Mesendoderm (in vitro differentiated cells): ENCODE data around the gene CORO2B.

ENCODE experiments used
- DNase-seq: peaks from one replicate; pipeline ENCODE4 v3.0.0; 2013
- H2AK5ac ChIP-seq: 2 replicates; pipeline ENCODE4 v1.6.1; 2013; ENCODE audit warnings: low read length, inconsistent platforms
- H2BK120ac ChIP-seq: 2 replicates; pipeline ENCODE4 v1.6.1; 2013; ENCODE audit warnings: low read depth, mild to moderate bottlenecking, low read length, moderate library complexity, mixed read lengths
- H2BK15ac ChIP-seq: replicated peaks from 2 replicates; pipeline ENCODE4 v1.6.1; 2013; ENCODE audit warnings: low read depth, mild to moderate bottlenecking, moderate library complexity
- H2BK5ac ChIP-seq: 2 replicates; pipeline ENCODE4 v1.6.1; 2013; ENCODE audit warnings: low read length, inconsistent platforms
- H3K18ac ChIP-seq: 2 replicates; pipeline ENCODE4 v1.6.1; 2013; ENCODE audit warnings: mild to moderate bottlenecking, low read length, mixed read lengths
- H3K23ac ChIP-seq: one replicate; pipeline ENCODE4 v1.6.1; 2013; ENCODE audit warnings: low read length
- H3K27ac ChIP-seq: 2 replicates; pipeline ENCODE4 v1.5.1; 2013; ENCODE audit warnings: low read depth, mild to moderate bottlenecking, inconsistent platforms, low read length, moderate library complexity
- H3K27me3 ChIP-seq: 2 replicates; pipeline ENCODE4 v1.6.1; 2013; ENCODE audit warnings: low read length, control low read depth, mild to moderate bottlenecking, inconsistent platforms; ENCODE audit not compliant: insufficient read depth, poor library complexity
- H3K36me3 ChIP-seq: 2 replicates; pipeline ENCODE4 v1.6.1; 2013; ENCODE audit warnings: low read length, inconsistent platforms; ENCODE audit not compliant: control insufficient read depth, insufficient read depth
- H3K4ac ChIP-seq: one replicate; pipeline ENCODE4 v1.6.1; 2013; ENCODE audit warnings: low read depth, mild to moderate bottlenecking, low read length, moderate library complexity
- H3K4me1 ChIP-seq: 2 replicates; pipeline ENCODE4 v1.6.1; 2013; ENCODE audit warnings: low read depth, low read length, inconsistent platforms; ENCODE audit not compliant: control insufficient read depth
- H3K4me2 ChIP-seq: 2 replicates; pipeline ENCODE4 v1.6.1; 2013; ENCODE audit warnings: low read length
- H3K4me3 ChIP-seq: 2 replicates; pipeline ENCODE4 v1.5.1; 2013; ENCODE audit warnings: mild to moderate bottlenecking, low read length
- H3K56ac ChIP-seq: one replicate; pipeline ENCODE4 v1.6.1; 2013; ENCODE audit warnings: low read length
- H3K79me1 ChIP-seq: 2 replicates; pipeline ENCODE4 v1.6.1; 2013; ENCODE audit warnings: low read length, inconsistent platforms
- H3K79me2 ChIP-seq: 2 replicates; pipeline ENCODE4 v1.6.1; 2013; ENCODE audit warnings: mild to moderate bottlenecking, low read length; ENCODE audit not compliant: control insufficient read depth, insufficient read depth
- H3K9ac ChIP-seq: 2 replicates; pipeline ENCODE4 v1.6.1; 2013; ENCODE audit warnings: low read length, inconsistent platforms
- H4K5ac ChIP-seq: one replicate; pipeline ENCODE4 v1.6.1; 2013; ENCODE audit warnings: low read length
- H4K8ac ChIP-seq: one replicate; pipeline ENCODE4 v1.6.1; 2013; ENCODE audit warnings: low read depth, mild to moderate bottlenecking, control low read depth, low read length, moderate library complexity
- WGBS: extraction: QIAGEN DNeasy Blood & Tissue Kit; methylation state at CpG from one replicate; pipeline ENCODE4 v1.1.7; 2013; ENCODE audit warnings: low lambda C conversion rate, missing lambda C conversion rate; ENCODE audit not compliant: insufficient coverage; ENCODE audit errors: extremely low coverage; 5-methylcytosine and 5-hydroxymethylcytosine counted together

The CORO2B gene

DNA sequence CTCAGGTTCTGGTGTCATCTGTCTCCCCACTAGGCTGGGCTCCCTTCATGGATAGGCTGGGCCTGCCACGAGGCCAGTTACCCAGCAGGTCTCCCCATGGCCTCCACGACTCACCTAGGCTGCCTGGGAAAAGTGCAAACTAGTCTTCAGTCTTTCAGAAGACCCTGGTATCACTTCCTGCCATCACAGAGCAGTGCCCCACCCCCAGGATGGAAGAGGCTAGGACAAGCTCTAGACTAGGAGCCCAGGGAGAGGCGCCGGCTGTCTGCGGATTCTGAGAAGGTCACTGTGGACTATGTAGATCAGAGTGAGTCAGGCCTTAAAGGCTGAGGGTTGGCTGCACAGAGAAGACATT is 63.7 kb downstream of the CORO2B start:
- Histone ChIP-seq H3K4me1 (peaks cover 3% of the 10 kb centered on the region), H3K23ac (no peak overlapping the region), H3K4me3 (no peak overlapping the region), H3K9ac (no peak overlapping the region), H2BK15ac (no peak overlapping the region), H2BK120ac (no peak overlapping the region), H3K79me1 (no peaks in the 10 kb centered on the region), H3K27ac (no peak overlapping the region), H3K4ac (no peak overlapping the region), H4K8ac (no peak overlapping the region), H3K27me3 (no peaks in the 10 kb centered on the region), H3K56ac (peak overlapping the region; percentile 26), H4K5ac (no peak overlapping the region), H3K36me3 (no peaks in the 10 kb centered on the region), H2BK5ac (no peak overlapping the region), H3K4me2 (no peak overlapping the region), H2AK5ac (no peak overlapping the region), H3K79me2 (no peaks in the 10 kb centered on the region), H3K18ac (no peak overlapping the region)
- no CpG with 5 or more reads among the region's 5 CpGs for WGBS
- peak; percentile 92 for DNase-seq

DNA sequence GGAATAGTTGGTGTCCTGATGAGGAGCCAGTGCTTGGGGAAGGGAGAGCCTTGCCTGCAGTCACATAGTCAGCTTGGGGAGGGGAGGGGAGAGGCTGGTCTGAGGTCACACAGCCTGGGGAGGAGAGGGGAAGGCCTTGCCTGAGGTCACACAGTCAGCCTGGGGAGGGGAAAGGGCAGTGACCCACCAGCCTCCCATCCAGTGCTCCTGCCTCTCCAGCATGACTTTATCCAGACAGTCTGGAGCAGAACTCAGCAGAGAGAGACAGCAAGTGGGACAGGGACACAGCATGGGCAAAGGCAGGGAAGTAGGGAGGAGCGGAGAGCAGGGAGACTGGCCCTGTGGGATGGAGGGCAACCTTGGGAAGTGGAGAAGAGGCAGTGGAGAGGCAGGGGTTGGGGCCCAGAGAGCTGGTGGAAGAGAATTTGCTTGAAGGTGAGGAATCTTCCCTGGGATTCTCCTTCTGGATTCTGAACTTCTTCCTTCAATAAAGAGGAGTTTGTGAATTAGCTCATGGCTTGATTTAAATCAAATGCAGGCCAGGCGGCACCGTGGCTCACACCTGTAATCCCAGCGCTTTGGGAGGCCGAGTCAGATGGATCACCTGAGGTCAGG is 64.5 kb downstream of the CORO2B start:
- Histone ChIP-seq H3K79me1 (no peaks in the 10 kb centered on the region), H3K4me2 (no peak overlapping the region), H3K4ac (no peak overlapping the region), H3K56ac (peak overlapping the region; percentile 51), H3K36me3 (no peaks in the 10 kb centered on the region), H3K27ac (no peak overlapping the region), H2BK120ac (no peak overlapping the region), H4K8ac (no peak overlapping the region), H2AK5ac (no peak overlapping the region), H3K27me3 (no peaks in the 10 kb centered on the region), H3K4me1 (peaks cover 3% of the 10 kb centered on the region), H3K9ac (peak overlapping the region; percentile 2), H4K5ac (no peak overlapping the region), H3K79me2 (no peaks in the 10 kb centered on the region), H2BK5ac (peak overlapping the region; percentile 1), H2BK15ac (no peak overlapping the region), H3K18ac (no peak overlapping the region), H3K23ac (peak overlapping the region; percentile 10), H3K4me3 (no peak overlapping the region)
- no CpG with 5 or more reads among the region's 5 CpGs for WGBS
- peak; percentile 68 for DNase-seq

DNA sequence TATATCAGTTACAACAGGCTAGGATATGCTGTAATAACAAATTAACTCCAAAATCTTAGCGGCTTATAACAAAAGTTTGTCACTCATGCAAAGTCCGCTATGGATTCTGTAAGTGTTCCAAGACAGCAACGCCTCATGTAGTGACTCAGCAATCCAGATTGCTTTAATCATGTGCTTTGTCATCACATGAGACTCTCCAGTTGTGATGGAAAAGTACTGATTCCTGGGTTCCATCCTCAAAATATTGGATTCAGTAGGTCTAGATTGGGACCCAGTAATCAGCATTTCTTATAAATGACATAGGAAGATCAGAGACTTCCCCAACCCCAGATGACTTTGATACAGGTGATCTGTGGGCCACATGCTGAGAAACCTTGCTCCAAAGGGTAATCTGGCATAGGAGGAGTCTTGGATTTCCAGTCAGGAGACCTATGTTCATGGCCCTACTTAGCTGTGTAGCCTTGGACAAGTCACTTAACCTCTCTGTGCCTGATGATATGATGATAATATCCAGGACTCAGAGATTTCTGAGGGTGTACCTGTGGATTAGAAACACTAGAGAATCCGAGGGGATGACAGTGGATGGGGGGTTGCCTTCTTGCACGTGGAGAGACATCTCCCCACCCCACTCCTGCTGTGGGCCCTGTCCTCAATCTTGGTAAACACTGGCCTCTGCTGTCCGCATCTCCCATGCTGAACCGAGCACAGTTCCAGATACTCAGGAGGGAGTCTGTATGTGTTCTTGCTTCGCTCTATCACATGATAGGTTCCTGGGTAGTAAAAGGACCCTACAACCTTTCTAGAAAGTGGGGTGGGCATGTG is 65.5 kb downstream of the CORO2B start:
- no peak overlapping the region for H3K18ac ChIP-seq
- H4K8ac ChIP-seq: no peak overlapping the region
- no peaks in the 10 kb centered on the region for H3K79me2 ChIP-seq
- no peak overlapping the region for H3K4me2 ChIP-seq
- H3K56ac ChIP-seq: no peak overlapping the region
- no peak overlapping the region for H2AK5ac ChIP-seq
- DNase-seq: peak; percentile 58
- H4K5ac ChIP-seq: no peak overlapping the region
- peaks cover 3% of the 10 kb centered on the region for H3K4me1 ChIP-seq
- no peaks in the 10 kb centered on the region for H3K36me3 ChIP-seq
- H3K4ac ChIP-seq: no peak overlapping the region
- no peak overlapping the region for H3K9ac ChIP-seq
- H3K23ac ChIP-seq: no peak overlapping the region
- no peak overlapping the region for H3K4me3 ChIP-seq
- no peak overlapping the region for H3K27ac ChIP-seq
- WGBS: no CpG with 5 or more reads among the region's 8 CpGs
- H2BK15ac ChIP-seq: no peak overlapping the region
- no peaks in the 10 kb centered on the region for H3K79me1 ChIP-seq
- no peaks in the 10 kb centered on the region for H3K27me3 ChIP-seq
- no peak overlapping the region for H2BK120ac ChIP-seq
- H2BK5ac ChIP-seq: no peak overlapping the region

DNA sequence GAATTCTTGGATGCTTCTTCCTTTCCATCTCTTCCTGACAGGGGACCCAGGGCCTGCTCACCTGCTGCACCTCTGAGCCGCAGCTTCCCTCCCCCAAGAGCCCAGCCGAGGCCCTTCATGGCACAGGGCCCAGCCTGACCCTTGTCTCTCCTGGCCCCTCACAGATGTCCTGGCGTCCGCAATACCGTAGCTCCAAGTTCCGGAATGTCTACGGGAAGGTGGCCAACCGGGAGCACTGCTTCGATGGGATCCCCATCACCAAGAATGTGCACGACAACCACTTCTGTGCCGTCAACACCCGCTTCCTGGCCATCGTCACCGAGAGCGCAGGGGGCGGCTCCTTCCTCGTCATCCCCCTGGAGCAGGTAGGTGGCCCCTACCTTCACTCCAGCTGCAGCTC is 66.2 kb downstream of the CORO2B start:
- no peak overlapping the region for H2BK15ac ChIP-seq
- H3K4me3 ChIP-seq: no peak overlapping the region
- H3K79me2 ChIP-seq: no peaks in the 10 kb centered on the region
- H3K23ac ChIP-seq: no peak overlapping the region
- H3K4ac ChIP-seq: no peak overlapping the region
- no peak overlapping the region for H3K27ac ChIP-seq
- H2AK5ac ChIP-seq: no peak overlapping the region
- H4K8ac ChIP-seq: no peak overlapping the region
- no peak overlapping the region for H4K5ac ChIP-seq
- no peak overlapping the region for H2BK120ac ChIP-seq
- H3K56ac ChIP-seq: no peak overlapping the region
- H3K79me1 ChIP-seq: no peaks in the 10 kb centered on the region
- peaks cover 3% of the 10 kb centered on the region for H3K4me1 ChIP-seq
- no peak overlapping the region for H3K9ac ChIP-seq
- H3K18ac ChIP-seq: no peak overlapping the region
- H2BK5ac ChIP-seq: no peak overlapping the region
- no peak overlapping the region for H3K4me2 ChIP-seq
- H3K27me3 ChIP-seq: no peaks in the 10 kb centered on the region
- H3K36me3 ChIP-seq: no peaks in the 10 kb centered on the region
- no CpG with 5 or more reads among the region's 17 CpGs for WGBS
- DNase-seq: no peak

DNA sequence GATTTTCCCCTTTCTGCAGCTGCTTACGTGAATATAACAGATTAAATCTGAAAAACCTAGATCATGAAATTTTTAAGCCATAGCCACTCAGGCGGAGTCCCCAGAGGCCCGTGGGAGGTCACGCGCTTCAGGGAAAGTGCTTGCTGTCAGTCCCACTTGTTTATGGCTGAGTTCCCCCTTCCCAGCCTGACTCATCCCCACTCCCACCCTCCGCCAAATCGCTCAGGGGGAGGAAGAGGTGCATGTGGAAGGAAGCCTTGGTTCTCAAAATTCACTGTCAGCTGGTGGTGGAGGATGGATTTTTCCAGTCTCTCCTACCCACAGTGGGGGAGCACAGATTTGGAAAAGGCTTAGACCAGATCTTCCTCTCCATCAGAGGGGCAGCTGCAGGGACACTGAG is 67.4 kb downstream of the CORO2B start:
- Histone ChIP-seq H2BK5ac (no peak overlapping the region), H2BK15ac (no peak overlapping the region), H3K18ac (no peak overlapping the region), H3K4me1 (peaks cover 3% of the 10 kb centered on the region), H3K79me2 (no peaks in the 10 kb centered on the region), H3K79me1 (no peaks in the 10 kb centered on the region), H3K4ac (no peak overlapping the region), H3K56ac (no peak overlapping the region), H3K4me3 (no peak overlapping the region), H3K36me3 (no peaks in the 10 kb centered on the region), H4K8ac (no peak overlapping the region), H3K9ac (no peak overlapping the region), H2AK5ac (no peak overlapping the region), H3K27ac (no peak overlapping the region), H3K23ac (no peak overlapping the region), H3K27me3 (no peaks in the 10 kb centered on the region), H3K4me2 (no peak overlapping the region), H2BK120ac (no peak overlapping the region), H4K5ac (no peak overlapping the region)
- WGBS: no CpG with 5 or more reads among the region's 7 CpGs
- no peak for DNase-seq
